ENCODE results near the gene RABL6.

DNA sequence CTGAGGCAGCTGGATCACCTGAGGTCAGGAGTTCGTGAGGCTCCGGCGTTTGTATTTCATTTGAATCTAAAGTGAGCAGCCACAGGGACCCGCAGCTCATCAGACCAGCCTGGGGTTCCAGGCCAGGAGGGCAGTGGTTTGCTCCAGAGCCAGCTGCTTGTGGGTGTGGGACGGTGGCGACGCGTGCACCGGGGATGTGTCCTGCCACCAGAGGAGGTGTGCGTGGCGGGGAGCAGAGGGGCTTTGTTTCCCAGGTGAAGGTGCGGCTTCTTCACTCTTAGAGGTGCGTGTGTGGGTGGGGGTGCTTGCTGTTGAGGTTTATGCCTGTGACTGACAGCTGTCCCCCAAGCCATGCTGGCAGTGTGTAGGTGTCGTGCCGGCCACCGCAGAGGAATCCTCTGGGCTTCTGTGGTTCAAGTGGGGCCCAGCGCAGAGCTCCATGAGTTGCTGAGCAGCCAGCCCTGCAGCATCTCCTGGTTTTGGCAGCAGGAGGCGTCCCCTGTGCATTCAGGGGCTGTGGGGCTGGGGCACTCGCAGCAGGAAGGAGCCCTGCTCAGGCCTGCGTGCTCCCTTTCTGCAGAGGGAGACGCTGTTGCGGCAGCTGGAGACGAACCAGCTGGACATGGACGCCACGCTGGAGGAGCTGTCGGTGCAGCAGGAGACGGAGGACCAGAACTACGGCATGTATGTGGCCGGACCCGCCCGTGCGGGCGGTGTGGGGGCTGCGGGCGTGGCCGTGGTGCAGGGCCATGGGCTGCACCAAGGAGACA lies 27.6 kb downstream of the RABL6 start:
- TF ChIP-seq ZFX (IDR thresholded peaks at IDR 0.05) = no peak
- TF ChIP-seq, protein P1, sequence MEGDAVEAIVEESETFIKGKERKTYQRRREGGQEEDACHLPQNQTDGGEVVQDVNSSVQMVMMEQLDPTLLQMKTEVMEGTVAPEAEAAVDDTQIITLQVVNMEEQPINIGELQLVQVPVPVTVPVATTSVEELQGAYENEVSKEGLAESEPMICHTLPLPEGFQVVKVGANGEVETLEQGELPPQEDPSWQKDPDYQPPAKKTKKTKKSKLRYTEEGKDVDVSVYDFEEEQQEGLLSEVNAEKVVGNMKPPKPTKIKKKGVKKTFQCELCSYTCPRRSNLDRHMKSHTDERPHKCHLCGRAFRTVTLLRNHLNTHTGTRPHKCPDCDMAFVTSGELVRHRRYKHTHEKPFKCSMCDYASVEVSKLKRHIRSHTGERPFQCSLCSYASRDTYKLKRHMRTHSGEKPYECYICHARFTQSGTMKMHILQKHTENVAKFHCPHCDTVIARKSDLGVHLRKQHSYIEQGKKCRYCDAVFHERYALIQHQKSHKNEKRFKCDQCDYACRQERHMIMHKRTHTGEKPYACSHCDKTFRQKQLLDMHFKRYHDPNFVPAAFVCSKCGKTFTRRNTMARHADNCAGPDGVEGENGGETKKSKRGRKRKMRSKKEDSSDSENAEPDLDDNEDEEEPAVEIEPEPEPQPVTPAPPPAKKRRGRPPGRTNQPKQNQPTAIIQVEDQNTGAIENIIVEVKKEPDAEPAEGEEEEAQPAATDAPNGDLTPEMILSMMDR (conservative IDR thresholded peaks at IDR 0.05) = no peak

All from C4-2B (cell line).